Measurements from ENCODE around the gene MCC.

The MCC gene

GRCh38 chr5:113060408-113061025, 427.7 kb downstream of the MCC start:
- Histone ChIP-seq H3K4me2 (ENCODE audit: low read depth, low read length) (no peak overlapping the region), H3K9me2 (replicated peaks; ENCODE audit: insufficient read depth, low read length) (no peaks in the 10 kb centered on the region), H3K9ac (ENCODE audit: low read length) (no peak overlapping the region), H3K36me3 (replicated peaks; ENCODE audit: insufficient read depth, low read length) (0 out of 2 replicates have a peak, but pooled peaks cover 9% of the 10 kb centered on the region), H3K4me1 (ENCODE audit: low read length) (peaks cover 49% of the 10 kb centered on the region), H4K20me1 (ENCODE audit: insufficient read depth, low read length) (no peaks in the 10 kb centered on the region), H3K4me3 (ENCODE audit: low read length) (no peak overlapping the region), H2AFZ (ENCODE audit: low read length) (no peak overlapping the region), H3K79me2 (ENCODE audit: low read length) (peaks cover 31% of the 10 kb centered on the region), H3K27ac (ENCODE audit: low read length) (no peak overlapping the region), H3K9me3 (replicated peaks; ENCODE audit: insufficient read depth, low read length) (no peaks in the 10 kb centered on the region), H3K27me3 (replicated peaks; ENCODE audit: insufficient read depth, low read length) (no peaks in the 10 kb centered on the region), H3F3A (ENCODE audit: insufficient read depth, low read length) (peaks cover 24% of the 10 kb centered on the region)
- TF ChIP-seq EZH2 (optimal IDR thresholded peaks at IDR 0.05; ENCODE audit: low read depth, low read length): no peak
- no peak for TF ChIP-seq EZH2phosphoT487 (IDR thresholded peaks at IDR 0.05; ENCODE audit: low read length)
- no peak for TF ChIP-seq CTCF (IDR thresholded peaks at IDR 0.05; ENCODE audit: low read length)
- no peak for DNase-seq

- no peak for DNase-seq
- H3K4me3 ChIP-seq (ENCODE audit: low read length): no peak overlapping the region
- no peak overlapping the region for H2AFZ ChIP-seq (ENCODE audit: low read length)
- peaks cover 25% of the 10 kb centered on the region for H3K79me2 ChIP-seq (ENCODE audit: low read length)
- no peaks in the 10 kb centered on the region for H3K27me3 ChIP-seq (replicated peaks; ENCODE audit: insufficient read depth, low read length)
- no peak overlapping the region for H3K9ac ChIP-seq (ENCODE audit: low read length)
- H3K27ac ChIP-seq (ENCODE audit: low read length): no peak overlapping the region
- H3K9me2 ChIP-seq (replicated peaks; ENCODE audit: insufficient read depth, low read length): no peaks in the 10 kb centered on the region
- H3K9me3 ChIP-seq (replicated peaks; ENCODE audit: insufficient read depth, low read length): no peaks in the 10 kb centered on the region
- H3K4me2 ChIP-seq (ENCODE audit: low read depth, low read length): no peak overlapping the region
- TF ChIP-seq EZH2 (optimal IDR thresholded peaks at IDR 0.05; ENCODE audit: low read depth, low read length) (no peak), EZH2phosphoT487 (IDR thresholded peaks at IDR 0.05; ENCODE audit: low read length) (no peak), CTCF (IDR thresholded peaks at IDR 0.05; ENCODE audit: low read length) (no peak)
- H4K20me1 ChIP-seq (ENCODE audit: insufficient read depth, low read length): no peaks in the 10 kb centered on the region
- H3F3A ChIP-seq (ENCODE audit: insufficient read depth, low read length): peaks cover 21% of the 10 kb centered on the region
- 0 out of 2 replicates have a peak, but pooled peaks cover 6% of the 10 kb centered on the region for H3K36me3 ChIP-seq (replicated peaks; ENCODE audit: insufficient read depth, low read length)
- H3K4me1 ChIP-seq (ENCODE audit: low read length): peaks cover 38% of the 10 kb centered on the region
Measured at GRCh38 chr5:113059232-113060040, 428.8 kb downstream of the MCC start.

GRCh38 chr5:113058706-113059226, 429.5 kb downstream of the MCC start:
- no peaks in the 10 kb centered on the region for H3K9me3 ChIP-seq (replicated peaks; ENCODE audit: insufficient read depth, low read length)
- H4K20me1 ChIP-seq (ENCODE audit: insufficient read depth, low read length): no peaks in the 10 kb centered on the region
- H3K27me3 ChIP-seq (replicated peaks; ENCODE audit: insufficient read depth, low read length): no peaks in the 10 kb centered on the region
- peaks cover 5% of the 10 kb centered on the region; the same call in 1 of the 2 replicates for H3K36me3 ChIP-seq (replicated peaks; ENCODE audit: insufficient read depth, low read length)
- no peak overlapping the region for H3K9ac ChIP-seq (ENCODE audit: low read length)
- H3K4me2 ChIP-seq (ENCODE audit: low read depth, low read length): no peak overlapping the region
- H2AFZ ChIP-seq (ENCODE audit: low read length): no peak overlapping the region
- H3K27ac ChIP-seq (ENCODE audit: low read length): no peak overlapping the region
- TF ChIP-seq CTCF (IDR thresholded peaks at IDR 0.05; ENCODE audit: low read length) (no peak), EZH2 (optimal IDR thresholded peaks at IDR 0.05; ENCODE audit: low read depth, low read length) (no peak), EZH2phosphoT487 (IDR thresholded peaks at IDR 0.05; ENCODE audit: low read length) (no peak)
- DNase-seq: no peak
- peaks cover 33% of the 10 kb centered on the region for H3K4me1 ChIP-seq (ENCODE audit: low read length)
- H3F3A ChIP-seq (ENCODE audit: insufficient read depth, low read length): peaks cover 17% of the 10 kb centered on the region
- H3K4me3 ChIP-seq (ENCODE audit: low read length): no peak overlapping the region
- H3K79me2 ChIP-seq (ENCODE audit: low read length): peaks cover 18% of the 10 kb centered on the region
- no peaks in the 10 kb centered on the region for H3K9me2 ChIP-seq (replicated peaks; ENCODE audit: insufficient read depth, low read length)

Measured in MM.1S (cell line).